CD4-positive, alpha-beta memory T cell (primary cell): ENCODE results near the gene PRR14L. TPM values are rescaled to one million over a fixed set of nuclear protein-coding genes. Genes with fewer than 3 reads are reported as not detected.
A peak's percentile ranks its signal among the peaks of the same experiment; 100 is the strongest.
"Not testable (repeated sequence)": the region's sequence is repeated elsewhere in the genome, so short reads cannot be mapped to it uniquely, and the experiment has no call there.

Experiments used
- CTCF ChIA-PET: fragments of 350-600 bp; sonication (Branson Sonifier 250); formaldehyde crosslinking; loops from one replicate; lab custom pipeline; 2021; ENCODE audit warnings: inconsistent platforms; ENCODE audit not compliant: partially characterized antibody; lab: Charles Lee
- POLR2A ChIA-PET: fragments of 350-600 bp; sonication (Branson Sonifier 250); formaldehyde crosslinking; loops from one replicate; lab custom pipeline; 2021; ENCODE audit not compliant: partially characterized antibody; lab: Charles Lee
- DNase-seq, 5 donors: peaks; one replicate each; pipeline versions ENCODE4 v3.0.0 to v3.0.0-alpha.2; 2020 to 2022; ENCODE audit warnings: mixed read lengths in 1 of 5
- H3K27ac ChIP-seq: one replicate; pipeline ENCODE4 v1.7.0; 2013; ENCODE audit warnings: low read depth, low read length
- H3K27me3 ChIP-seq: 2 replicates; pipeline ENCODE4 v1.7.0; 2013; ENCODE audit warnings: mild to moderate bottlenecking, low read length, moderate library complexity; ENCODE audit not compliant: insufficient read depth
- H3K36me3 ChIP-seq: 2 replicates; pipeline ENCODE4 v1.7.0; 2013; ENCODE audit warnings: mild to moderate bottlenecking, low read length, moderate library complexity; ENCODE audit not compliant: insufficient read depth
- H3K4me1 ChIP-seq: 2 replicates; pipeline ENCODE4 v1.7.0; 2013; ENCODE audit warnings: mild to moderate bottlenecking, low read length, moderate library complexity; ENCODE audit not compliant: insufficient read depth
- H3K4me3 ChIP-seq, 2 donors: one replicate each; pipeline ENCODE4 v1.7.0; 2013; ENCODE audit warnings: low read length in 2 of 2, mild to moderate bottlenecking in 1 of 2
- H3K9me3 ChIP-seq, 2 donors: one replicate each; pipeline ENCODE4 v1.7.0; 2013; ENCODE audit warnings: low read length in 2 of 2, control low read depth in 1 of 2; ENCODE audit not compliant: control insufficient read depth in 1 of 2
- H3K27ac Mint-ChIP-seq, 7 donors: one replicate each; pipeline ENCODE4 v1.8.0; 2020 to 2021; ENCODE audit warnings: mixed read lengths in 7 of 7, mild to moderate bottlenecking in 6 of 7, inconsistent platforms in 3 of 7, moderate library complexity in 3 of 7
- H3K27me3 Mint-ChIP-seq, 2 donors: one replicate each; pipeline ENCODE4 v1.8.0; 2020 to 2021; ENCODE audit warnings: mixed read lengths in 2 of 2
- H3K36me3 Mint-ChIP-seq, 2 donors: one replicate each; pipeline ENCODE4 v1.8.0; 2020 to 2021; ENCODE audit warnings: mixed read lengths in 2 of 2, inconsistent platforms in 1 of 2, mild to moderate bottlenecking in 1 of 2
- H3K4me1 Mint-ChIP-seq, 4 donors: one replicate each; pipeline ENCODE4 v1.8.0; 2020 to 2021; ENCODE audit warnings: mixed read lengths in 4 of 4, mild to moderate bottlenecking in 1 of 4
- H3K4me3 Mint-ChIP-seq, 8 donors: one replicate each; pipeline ENCODE4 v1.8.0; 2020 to 2021; ENCODE audit warnings: mixed read lengths in 8 of 8, mild to moderate bottlenecking in 7 of 8, moderate library complexity in 6 of 8, inconsistent platforms in 3 of 8
- H3K9me3 Mint-ChIP-seq, 8 donors: one replicate each; pipeline ENCODE4 v1.8.0; 2020 to 2021; ENCODE audit warnings: mixed read lengths in 8 of 8, mild to moderate bottlenecking in 5 of 8, inconsistent platforms in 3 of 8, moderate library complexity in 1 of 8
- intact Hi-C: fragments of 100-400 bp; cut with micrococcal nuclease; formaldehyde crosslinking; loops from one replicate; pipeline ENCODE4 v1.15.1; 2023
- polyA plus RNA-seq, 2 donors: library from polyadenylated mRNA; unstranded; fragments of 300-500 nt; fragmentation: Illumina TruSeq; gene quantifications; one replicate each; pipeline ENCODE4 v1.2.3, GENCODE V29; 2021
- total RNA-seq, 2 experiments: library from RNA; stranded (reverse); gene quantifications; one replicate each; pipeline ENCODE4 v1.2.3, GENCODE V29; 2021

PRR14L gene
- total and polyA plus RNA-seq, 4 experiments from 2014 or later: 13.4 to 72.6 (median 53.6) TPM

- Histone ChIP-seq H3K36me3 (peaks cover 17% of the 10 kb centered on the region), H3K4me3 (no peak overlapping the region), H3K4me1 (no peaks in the 10 kb centered on the region), H3K27ac (no peak overlapping the region), H3K27me3 (no peaks in the 10 kb centered on the region), H3K9me3 (no peaks in the 10 kb centered on the region)
- H3K4me3 Mint-ChIP-seq: no peak overlapping the region
- H3K4me1 Mint-ChIP-seq: peaks cover 0 to 6% (median 2%) of the 10 kb centered on the region in 4 donors
- DNase-seq: no peak
- intact Hi-C loops: no loop called here
- no peaks in the 10 kb centered on the region for H3K27me3 Mint-ChIP-seq
- peaks cover 43 to 59% of the 10 kb centered on the region in 2 donors for H3K36me3 Mint-ChIP-seq
- ChIA-PET CTCF (no interaction called here), POLR2A (no interaction called here)
- H3K9me3 Mint-ChIP-seq: no peaks in the 10 kb centered on the region
- H3K27ac Mint-ChIP-seq: peak overlapping the region in 1 of 7 donors; percentile 18
Observed at GRCh38 chr22:31764785-31765184, 14.9 kb upstream of the PRR14L start.

- DNase-seq, H3K36me3 ChIP-seq, POLR2A ChIA-PET, H3K27ac Mint-ChIP-seq, H3K27ac ChIP-seq, H3K27me3 Mint-ChIP-seq, H3K27me3 ChIP-seq, H3K4me3 ChIP-seq, H3K4me3 Mint-ChIP-seq, H3K9me3 Mint-ChIP-seq, H3K9me3 ChIP-seq: not testable (repeated sequence)
- Mint-ChIP-seq H3K4me1 (peaks cover 11 to 16% (median 14%) of the 10 kb centered on the region in 4 donors), H3K36me3 (peaks cover 11 to 32% of the 10 kb centered on the region in 2 donors)
- H3K4me1 ChIP-seq: peaks cover 13% of the 10 kb centered on the region
- intact Hi-C loops: loop anchor here (10.0 kb wide), 1 partner anchor 716 kb away; the partner anchor contains the start of gene FBXO7
- CTCF ChIA-PET: interaction anchor here (1.0 kb wide), 1 partner anchor 93 kb away, joined by 3 read pairs; no protein-coding TSS in a partner anchor
Observed at GRCh38 chr22:31758860-31759259, 8.9 kb upstream of the PRR14L start.

GRCh38 chr22:31757265-31757664, 7.3 kb upstream of the PRR14L start:
- Histone ChIP-seq H3K27me3 (no peaks in the 10 kb centered on the region), H3K36me3 (peaks cover 4% of the 10 kb centered on the region), H3K27ac (no peak overlapping the region), H3K9me3 (no peaks in the 10 kb centered on the region), H3K4me3 (no peak overlapping the region), H3K4me1 (peaks cover 22% of the 10 kb centered on the region)
- POLR2A ChIA-PET: interaction anchor here (0.6 kb wide), 1 partner anchor 410 kb away, joined by 3 read pairs; no protein-coding TSS in a partner anchor
- Mint-ChIP-seq H3K4me3 (no peak overlapping the region), H3K27me3 (no peaks in the 10 kb centered on the region), H3K9me3 (no peaks in the 10 kb centered on the region), H3K27ac (no peak overlapping the region), H3K4me1 (peaks cover 17 to 30% (median 22%) of the 10 kb centered on the region in 4 donors), H3K36me3 (peaks cover 8 to 22% of the 10 kb centered on the region in 2 donors)
- DNase-seq: no peak
- intact Hi-C loops: loop anchor here (10.0 kb wide), 1 partner anchor 718 kb away; the partner anchor contains the start of gene FBXO7
- CTCF ChIA-PET: no interaction called here

GRCh38 chr22:31754813-31755212, 4.9 kb upstream of the PRR14L start:
- POLR2A ChIA-PET: interaction anchor here (1.9 to 2.1 kb wide), 2 partner anchors 93 to 195 kb away, joined by 7 to 27 read pairs; partner anchors contain the start of gene PISD

DNA sequence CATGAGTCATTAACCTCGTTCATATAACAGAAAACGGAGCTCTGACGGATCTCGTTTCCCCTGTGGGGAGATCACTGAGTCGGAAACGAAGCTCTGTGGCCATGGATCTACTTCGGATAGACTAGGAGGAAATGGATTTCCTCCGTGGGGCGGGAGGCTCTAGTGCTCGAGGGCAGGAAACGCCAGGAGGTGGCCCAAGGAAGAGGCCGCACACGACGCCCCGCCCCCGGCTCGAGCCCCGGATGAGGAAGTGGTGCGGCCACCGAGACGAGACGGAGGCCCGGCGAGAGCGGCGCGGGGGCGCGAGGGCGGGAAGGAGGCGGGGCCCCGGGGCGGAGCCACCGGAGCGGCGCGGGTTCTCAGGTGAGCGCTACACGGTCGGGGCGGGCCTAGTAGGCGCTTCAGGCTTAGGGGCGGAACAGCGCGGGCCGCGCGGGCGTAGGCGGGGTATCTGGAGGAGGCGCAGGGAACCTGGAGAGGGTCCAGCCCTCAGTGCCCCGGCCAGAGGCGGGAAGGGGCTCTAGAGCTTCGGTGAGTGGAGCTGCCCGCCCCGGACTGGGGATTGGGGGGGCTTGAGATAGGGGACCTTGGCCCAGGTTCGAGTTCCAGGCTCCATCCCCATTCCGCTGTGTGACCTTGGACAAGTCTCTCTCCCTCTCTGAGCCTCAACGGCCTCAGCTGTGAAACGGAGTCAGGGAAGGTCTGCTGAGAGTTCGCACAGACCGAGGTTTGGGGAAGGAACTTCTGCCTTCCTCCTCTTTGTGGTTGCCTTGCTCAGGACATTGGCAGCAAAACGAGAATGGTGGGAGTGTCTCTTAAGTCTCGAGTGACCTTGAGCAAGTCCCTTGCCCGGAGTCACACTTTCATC, 3.9 kb upstream of the PRR14L start, which contains the start of gene DEPDC5:
TSS of gene DEPDC5 (plus strand) at position 386 of the 868 bp plus-strand sequence. CDS start 903 bp downstream, outside the sequence.
- no peaks in the 10 kb centered on the region for H3K27me3 Mint-ChIP-seq
- H3K36me3 Mint-ChIP-seq: peaks cover 0 to 16% of the 10 kb centered on the region in 2 donors
- Histone ChIP-seq H3K27ac (peak within 1 kb of the TSS; percentile 87), H3K4me1 (peaks cover 33% of the 10 kb centered on the region), H3K4me3 (peak within 1 kb of the TSS; percentile 63 to 76), H3K36me3 (no peaks in the 10 kb centered on the region), H3K27me3 (no peaks in the 10 kb centered on the region), H3K9me3 (no peaks in the 10 kb centered on the region)
- H3K4me3 Mint-ChIP-seq: peak within 1 kb of the TSS; percentile 74 to 96 (median 92)
- peak; percentile 94 to 99 (median 97) for DNase-seq
- H3K27ac Mint-ChIP-seq: peak within 1 kb of the TSS; percentile 89 to 100 (median 99)
- intact Hi-C loops: loop anchor here (1.0 to 10.0 kb wide), 5 partner anchors 92 to 721 kb away; partner anchors contain the start of genes FBXO7, PATZ1 and PISD
- POLR2A ChIA-PET: interaction anchor here (0.6 to 2.7 kb wide), 11 partner anchors 9 to 832 kb away, joined by 3 to 27 read pairs (median 4); partner anchors contain the start of genes FBXO7, PISD and YWHAH
- CTCF ChIA-PET: interaction anchor here (1.1 to 3.0 kb wide), 2 partner anchors 89 to 92 kb away, joined by 5 to 17 read pairs; partner anchors contain the start of gene PISD
- peaks cover 0 to 3% (median 0%) of the 10 kb centered on the region in 8 donors for H3K9me3 Mint-ChIP-seq
- peaks cover 27 to 52% (median 37%) of the 10 kb centered on the region in 4 donors for H3K4me1 Mint-ChIP-seq

More at GRCh38 chr22:31754813-31755212, 4.9 kb upstream of the PRR14L start:
- Mint-ChIP-seq H3K9me3 (peaks cover 0 to 3% (median 0%) of the 10 kb centered on the region in 8 donors), H3K27me3 (no peaks in the 10 kb centered on the region), H3K27ac (peak overlapping the region; percentile 85 to 99 (median 97)), H3K36me3 (peaks cover 0 to 12% of the 10 kb centered on the region in 2 donors), H3K4me1 (peaks cover 21 to 43% (median 31%) of the 10 kb centered on the region in 4 donors), H3K4me3 (peak overlapping the region; percentile 74 to 96 (median 92))
- Histone ChIP-seq H3K36me3 (no peaks in the 10 kb centered on the region), H3K27me3 (no peaks in the 10 kb centered on the region), H3K4me3 (peak overlapping the region; percentile 18 to 76), H3K27ac (peak overlapping the region; percentile 87), H3K9me3 (no peaks in the 10 kb centered on the region), H3K4me1 (peaks cover 28% of the 10 kb centered on the region)
- DNase-seq: no peak
- CTCF ChIA-PET: interaction anchor here (0.9 kb wide), 1 partner anchor 216 kb away, joined by 3 read pairs; no protein-coding TSS in a partner anchor
- intact Hi-C loops: loop anchor here (5.0 to 10.0 kb wide), 2 partner anchors 408 to 720 kb away; partner anchors contain the start of genes FBXO7 and PATZ1

GRCh38 chr22:31753005-31753633, 3.2 kb upstream of the PRR14L start:
- H3K9me3 Mint-ChIP-seq: peaks cover 0 to 3% (median 0%) of the 10 kb centered on the region in 8 donors
- peaks cover 31 to 60% (median 43%) of the 10 kb centered on the region in 4 donors for H3K4me1 Mint-ChIP-seq
- H3K27ac Mint-ChIP-seq: peak overlapping the region; percentile 89 to 100 (median 99)
- intact Hi-C loops: loop anchor here (1.0 to 10.0 kb wide), 5 partner anchors 91 to 722 kb away; partner anchors contain the start of genes FBXO7, PATZ1 and PISD
- Histone ChIP-seq H3K9me3 (no peaks in the 10 kb centered on the region), H3K4me3 (peak overlapping the region; percentile 63 to 76), H3K4me1 (peaks cover 40% of the 10 kb centered on the region), H3K27me3 (no peaks in the 10 kb centered on the region), H3K36me3 (no peaks in the 10 kb centered on the region), H3K27ac (peak overlapping the region; percentile 87)
- H3K27me3 Mint-ChIP-seq: no peaks in the 10 kb centered on the region
- ChIA-PET CTCF (interaction anchor here (1.1 to 3.0 kb wide), 2 partner anchors 88 to 91 kb away, joined by 5 to 17 read pairs; partner anchors contain the start of gene PISD), POLR2A (interaction anchor here (0.7 to 2.7 kb wide), 9 partner anchors 9 to 831 kb away, joined by 3 to 27 read pairs (median 4); partner anchors contain the start of genes FBXO7, PISD and YWHAH)
- DNase-seq: no peak
- peak overlapping the region; percentile 74 to 96 (median 92) for H3K4me3 Mint-ChIP-seq
- peaks cover 0 to 11% of the 10 kb centered on the region in 2 donors for H3K36me3 Mint-ChIP-seq
